K562 (cell line): ENCODE measurements around the gene POMGNT1. TPM values are rescaled to one million over a fixed set of nuclear protein-coding genes. Genes with fewer than 3 reads are reported as not detected.

Experiments used
- ATAC-seq: fragments of 200-7000 bp; cut with Tn5 transposase; 3 replicates; pipeline ENCODE4 v1.9.1; 2020; ENCODE audit warnings: moderate library complexity
- BruUV-seq: library from RNA; stranded (reverse); fragments of 400-500 nt; replicated peaks from 2 replicates; lab custom pipeline; 2021; lab: Mats Ljungman, UMichigan
- CTCF ChIA-PET: fragments of 300-600 bp; formaldehyde crosslinking; extraction: SDS; loops from one replicate; lab custom pipeline; 2021; ENCODE audit warnings: low intra/inter-chr PET ratio; lab: Yijun Ruan, JAX
- POLR2A ChIA-PET: fragments of 300-600, 350-650 bp; sonication (Branson Sonifier 250); formaldehyde crosslinking; extraction: SDS; loops from one replicate; lab custom pipeline; 2021; ENCODE audit warnings: antibody characterized with exemption, inconsistent platforms; lab: Yijun Ruan, JAX
- DNase-seq, 4 experiments: peaks; one replicate each; pipeline versions ENCODE4 v3.0.0 to v3.0.0-alpha.2; 2011 to 2018; ENCODE audit warnings: low spot score in 3 of 4, mixed read lengths in 3 of 4; ENCODE audit errors: extremely low read depth in 1 of 4
- FAIRE-seq: peaks from 2 replicates; lab custom pipeline; 2011; peaks lifted over from hg19 to GRCh38; lab: Jason Lieb, UNC
- H2AFZ ChIP-seq: 2 replicates; pipeline ENCODE4 v1.6.0; 2011; ENCODE audit warnings: low read depth, low read length, control low read depth, inconsistent platforms
- H3K27ac ChIP-seq: fragments of 200-600 bp; 3 replicates; pipeline ENCODE4 v1.8.0; 2011; ENCODE audit warnings: low read depth, mild to moderate bottlenecking, control low read depth, inconsistent platforms, low read length, moderate library complexity, mixed read lengths; ENCODE audit errors: extremely low read depth
- H3K27me3 ChIP-seq, 2 experiments: fragments of 300-600 bp in 1 of 2; 2 replicates in 1 of 2; 3 replicates in 1 of 2; pipeline versions ENCODE4 v1.6.0 to v1.8.0; 2011; ENCODE audit warnings: inconsistent platforms in 2 of 2, low read length in 2 of 2, mild to moderate bottlenecking in 1 of 2, mixed read lengths in 1 of 2, moderate library complexity in 1 of 2; ENCODE audit not compliant: control insufficient read depth in 2 of 2, insufficient read depth in 2 of 2
- H3K36me3 ChIP-seq: fragments of 300-600 bp; 3 replicates; pipeline ENCODE4 v1.8.0; 2011; ENCODE audit warnings: mild to moderate bottlenecking, low read length, inconsistent platforms; ENCODE audit not compliant: control insufficient read depth, insufficient read depth
- H3K4me1 ChIP-seq, 2 experiments: fragments of 200-600 bp in 1 of 2; replicated peaks in 1 of 2; 2 replicates in 1 of 2; 3 replicates in 1 of 2; pipeline versions ENCODE4 v1.5.1 to v1.8.0; 2011; ENCODE audit warnings: inconsistent platforms in 2 of 2, low read length in 2 of 2, mild to moderate bottlenecking in 1 of 2, mixed read lengths in 1 of 2, moderate library complexity in 1 of 2; ENCODE audit not compliant: control insufficient read depth in 2 of 2, insufficient read depth in 2 of 2
- H3K4me2 ChIP-seq: 2 replicates; pipeline ENCODE4 v1.6.1; 2011; ENCODE audit warnings: low read length, control low read depth, inconsistent platforms, mixed read lengths; ENCODE audit not compliant: insufficient read depth
- H3K4me3 ChIP-seq: fragments of 200-600 bp; sonication (generic), shearing (Covaris generic); 2 replicates; pipeline ENCODE4 v1.5.1; 2016; ENCODE audit warnings: control low read depth, inconsistent platforms
- H3K79me2 ChIP-seq: fragments of 200-600 bp; 3 replicates; pipeline ENCODE4 v1.8.0; 2011; ENCODE audit warnings: low read length, inconsistent platforms; ENCODE audit not compliant: control insufficient read depth, insufficient read depth
- H3K9ac ChIP-seq, 2 experiments: 2 replicates each; pipeline versions ENCODE4 v1.6.0 to v1.6.1; 2011; ENCODE audit warnings: low read depth in 2 of 2, low read length in 2 of 2, control low read depth in 1 of 2, inconsistent platforms in 1 of 2, mild to moderate bottlenecking in 1 of 2, mixed read lengths in 1 of 2; ENCODE audit not compliant: insufficient read depth in 1 of 2
- H3K9me1 ChIP-seq: one replicate; pipeline ENCODE4 v1.6.0; 2011; ENCODE audit warnings: inconsistent platforms, mild to moderate bottlenecking, low read length, moderate library complexity; ENCODE audit not compliant: control insufficient read depth, insufficient read depth
- H3K9me3 ChIP-seq: replicated peaks from 2 replicates; pipeline ENCODE4 v1.5.1; 2011; ENCODE audit warnings: low read depth, low read length, inconsistent platforms; ENCODE audit not compliant: control insufficient read depth, insufficient read depth
- H4K20me1 ChIP-seq: replicated peaks from 2 replicates; pipeline ENCODE4 v1.6.1; 2011; ENCODE audit warnings: low read length, inconsistent platforms, mixed read lengths; ENCODE audit not compliant: control insufficient read depth, insufficient read depth
- ETV5 ChIP-seq: sonication (generic); formaldehyde crosslinking; IDR thresholded peaks from 2 replicates; pipeline ENCODE4 v1.4.0; 2020; ENCODE audit warnings: low read depth, mild to moderate bottlenecking, missing genetic modification reagents
- NFIX ChIP-seq: fragments of 250-450 bp; sonication (Bioruptor Pico); IDR thresholded peaks from 2 replicates; pipeline ENCODE4 v1.4.0; 2020; ENCODE audit warnings: low read depth, mild to moderate bottlenecking, moderate library complexity
- PTTG1 ChIP-seq: fragments of 450-650 bp; IDR thresholded peaks from 2 replicates; pipeline ENCODE4 v1.6.1; 2016; ENCODE audit warnings: low read depth, mild to moderate bottlenecking, missing genetic modification characterization, missing compliant biosample characterization
- SAP30 ChIP-seq: fragments of 200-600 bp; sonication (generic); IDR thresholded peaks from 2 replicates; pipeline ENCODE4 v1.6.1; 2012; ENCODE audit warnings: borderline replicate concordance, low read depth, mild to moderate bottlenecking, moderate library complexity, low read length, control low read depth, inconsistent platforms; ENCODE audit not compliant: insufficient read depth, poor library complexity, severe bottlenecking
- STAT5A ChIP-seq: IDR thresholded peaks from 2 replicates; pipeline ENCODE4 v1.6.1; 2012; ENCODE audit warnings: low read length, inconsistent platforms, borderline replicate concordance
- ZBTB17 ChIP-seq: fragments of 450-650 bp; formaldehyde crosslinking; IDR thresholded peaks from 2 replicates; pipeline ENCODE4 v1.4.0; 2020; ENCODE audit warnings: mild to moderate bottlenecking
- ZNF143 ChIP-seq: sonication (generic); formaldehyde crosslinking; IDR thresholded peaks from 2 replicates; pipeline ENCODE4 v1.9.0; 2022; ENCODE audit warnings: mild to moderate bottlenecking, missing genetic modification reagents
- WGBS: fragments of 100-300 bp; shearing (Covaris generic); methylation state at CpG from one replicate; pipeline ENCODE4 v1.1.6; 2016; ENCODE audit warnings: low coverage, mixed read lengths; ENCODE audit not compliant: insufficient coverage; ENCODE audit errors: missing lambda C conversion rate; 5-methylcytosine and 5-hydroxymethylcytosine counted together
- in situ Hi-C: fragments of 300-500 bp; cut with MboI; formaldehyde crosslinking; loops from 4 replicates; pipeline ENCODE4 v1.15.0; 2018; ENCODE audit warnings: inconsistent platforms, mixed read lengths
- intact Hi-C: fragments of 100-400 bp; cut with micrococcal nuclease; formaldehyde crosslinking; loops from 2 replicates; pipeline ENCODE4 v1.14.2; 2022
- polyA plus RNA-seq, 8 experiments: library from polyadenylated mRNA; depleted of rRNA in 4 of 8; stranded (reverse) in 5 of 8; unstranded in 3 of 8; fragments of >200 nt; fragmentation: Nextera tagmentation in 2 of 8; fragmentation: Illumina TruSeq in 1 of 8; extraction: Ambion mirVana in 2 of 8; extraction: Trizol in 1 of 8; gene quantifications; 2 replicates each; pipeline versions ENCODE4 v1.2.1 to v1.2.3, GENCODE V29; 2011 to 2014; ENCODE audit warnings: inconsistent platforms in 1 of 8, missing spikeins in 1 of 8
- total RNA-seq, 7 experiments: library from RNA; depleted of rRNA in 6 of 7; stranded (reverse); fragments of >200 nt in 6 of 7; fragmentation: Illumina TruSeq in 2 of 7; extraction: Trizol in 2 of 7; gene quantifications; 2 replicates each; pipeline versions ENCODE4 v1.2.1 to v1.2.3, GENCODE V29; 2011 to 2021; ENCODE audit warnings: low replicate concordance in 1 of 7
- TF ChIP-seq, protein P1 (sequence below): fragments of 450-650 bp; IDR thresholded peaks from 2 replicates; pipeline ENCODE4 v1.6.1; 2016; ENCODE audit warnings: borderline replicate concordance
- TF ChIP-seq, protein P2 (sequence below): fragments of 450-650 bp; formaldehyde crosslinking; conservative IDR thresholded peaks from 2 replicates; pipeline ENCODE4 v1.4.0; 2022; ENCODE audit warnings: mild to moderate bottlenecking, missing genetic modification characterization
- TF ChIP-seq, protein P3 (sequence below), 3 experiments: fragments of 200-800 bp in 1 of 3; sonication (Bioruptor generic) in 1 of 3; sonication (generic) in 1 of 3; formaldehyde crosslinking in 1 of 3; IDR thresholded peaks; 2 replicates each; pipeline versions ENCODE4 v1.6.1 to v1.8.0; 2016 to 2022; ENCODE audit warnings: mild to moderate bottlenecking in 2 of 3, missing compliant biosample characterization in 2 of 3, missing genetic modification characterization in 2 of 3, missing genetic modification reagents in 1 of 3
- TF ChIP-seq, protein P4 (sequence below): fragments of 450-650 bp; IDR thresholded peaks from 2 replicates; pipeline ENCODE4 v1.6.1; 2016; ENCODE audit warnings: low read depth, mild to moderate bottlenecking, moderate library complexity
- TF ChIP-seq, protein P5 (sequence below): sonication (generic); formaldehyde crosslinking; IDR thresholded peaks from 2 replicates; pipeline ENCODE4 v1.8.1; 2023; ENCODE audit warnings: mild to moderate bottlenecking, missing genetic modification reagents

Gene POMGNT1
- total and polyA plus RNA-seq, 9 of the 15 experiments (the other 6 are each of a cell fraction or from before 2014, with no cell fraction given), result 14.1 to 58.9 (median 37.8) TPM

DNA sequence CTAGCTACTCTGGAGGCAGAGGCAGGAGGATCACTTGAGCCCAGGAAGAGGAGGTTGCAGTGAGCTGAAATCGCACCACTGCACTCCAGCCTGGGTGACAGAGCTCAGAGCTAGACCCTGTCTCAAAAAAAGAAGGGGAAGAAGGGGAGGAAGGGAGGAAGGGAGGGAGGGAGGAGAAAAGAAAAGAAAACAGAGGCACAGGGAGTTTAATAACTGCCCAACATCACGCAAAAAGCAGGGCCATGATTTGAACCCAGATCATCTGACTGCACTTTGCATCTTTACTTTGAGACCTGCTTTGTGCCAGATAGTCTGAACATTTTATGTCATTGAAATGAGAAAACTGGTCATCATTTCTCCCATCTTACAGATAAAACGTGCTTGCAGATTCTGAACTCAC is 6.9 kb upstream of the POMGNT1 start (continued):
- TF ChIP-seq, protein P1, sequence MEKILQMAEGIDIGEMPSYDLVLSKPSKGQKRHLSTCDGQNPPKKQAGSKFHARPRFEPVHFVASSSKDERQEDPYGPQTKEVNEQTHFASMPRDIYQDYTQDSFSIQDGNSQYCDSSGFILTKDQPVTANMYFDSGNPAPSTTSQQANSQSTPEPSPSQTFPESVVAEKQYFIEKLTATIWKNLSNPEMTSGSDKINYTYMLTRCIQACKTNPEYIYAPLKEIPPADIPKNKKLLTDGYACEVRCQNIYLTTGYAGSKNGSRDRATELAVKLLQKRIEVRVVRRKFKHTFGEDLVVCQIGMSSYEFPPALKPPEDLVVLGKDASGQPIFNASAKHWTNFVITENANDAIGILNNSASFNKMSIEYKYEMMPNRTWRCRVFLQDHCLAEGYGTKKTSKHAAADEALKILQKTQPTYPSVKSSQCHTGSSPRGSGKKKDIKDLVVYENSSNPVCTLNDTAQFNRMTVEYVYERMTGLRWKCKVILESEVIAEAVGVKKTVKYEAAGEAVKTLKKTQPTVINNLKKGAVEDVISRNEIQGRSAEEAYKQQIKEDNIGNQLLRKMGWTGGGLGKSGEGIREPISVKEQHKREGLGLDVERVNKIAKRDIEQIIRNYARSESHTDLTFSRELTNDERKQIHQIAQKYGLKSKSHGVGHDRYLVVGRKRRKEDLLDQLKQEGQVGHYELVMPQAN, result no peak
- TF ChIP-seq, protein P2, sequence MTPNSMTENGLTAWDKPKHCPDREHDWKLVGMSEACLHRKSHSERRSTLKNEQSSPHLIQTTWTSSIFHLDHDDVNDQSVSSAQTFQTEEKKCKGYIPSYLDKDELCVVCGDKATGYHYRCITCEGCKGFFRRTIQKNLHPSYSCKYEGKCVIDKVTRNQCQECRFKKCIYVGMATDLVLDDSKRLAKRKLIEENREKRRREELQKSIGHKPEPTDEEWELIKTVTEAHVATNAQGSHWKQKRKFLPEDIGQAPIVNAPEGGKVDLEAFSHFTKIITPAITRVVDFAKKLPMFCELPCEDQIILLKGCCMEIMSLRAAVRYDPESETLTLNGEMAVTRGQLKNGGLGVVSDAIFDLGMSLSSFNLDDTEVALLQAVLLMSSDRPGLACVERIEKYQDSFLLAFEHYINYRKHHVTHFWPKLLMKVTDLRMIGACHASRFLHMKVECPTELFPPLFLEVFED (CRISPR knock-in tag), result 0 out of 2 replicates have a peak, but pooled peaks have one; percentile 16
- TF ChIP-seq STAT5A, result no peak

DNA sequence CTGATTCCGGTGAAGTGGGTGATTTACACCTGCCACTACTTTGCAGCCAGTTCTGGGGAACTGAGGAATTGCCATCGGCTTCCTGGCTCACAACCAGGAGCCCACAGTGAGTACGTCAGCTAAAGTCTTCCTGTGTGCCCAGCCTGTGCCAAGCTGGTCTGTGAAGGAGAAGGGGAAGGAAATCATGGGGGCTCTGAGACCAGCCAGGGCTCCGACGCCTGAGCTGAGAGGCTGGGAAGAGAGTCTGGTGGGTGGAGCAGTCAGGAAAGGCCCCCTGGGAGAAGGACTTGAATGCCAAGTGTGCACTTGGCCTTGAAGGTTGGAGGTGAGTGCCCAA is 6.1 kb upstream of the POMGNT1 start:
- Histone ChIP-seq H3K27ac (no peak overlapping the region), H4K20me1 (no peaks in the 10 kb centered on the region), H3K9me3 (no peaks in the 10 kb centered on the region), H3K27me3 (no peaks in the 10 kb centered on the region), H2AFZ (no peak overlapping the region), H3K4me2 (no peak overlapping the region), H3K79me2 (no peaks in the 10 kb centered on the region), H3K9ac (peak overlapping the region in 1 of 2 experiments; percentile 36; a peak in 1 of 4 replicates), H3K4me3 (no peak overlapping the region), H3K4me1 (peaks cover 12 to 25% of the 10 kb centered on the region in 2 experiments), H3K36me3 (no peaks in the 10 kb centered on the region), H3K9me1 (no peaks in the 10 kb centered on the region)
- no peak for ATAC-seq
- 76% methylated on average over 5 of the region's 5 CpGs for WGBS
- no peak for DNase-seq
- POLR2A ChIA-PET, result interaction anchor here (0.6 to 1.1 kb wide), 4 partner anchors 14 to 233 kb away, joined by 3 to 5 read pairs (median 3); no protein-coding TSS in a partner anchor
- FAIRE-seq, result no peak
- CTCF ChIA-PET, result no interaction called here
- in situ Hi-C loops (no loop called here), intact Hi-C loops (no loop called here)
- BruUV-seq, result no TSS peak
- no peak for TF ChIP-seq NFIX (CRISPR knock-in tag)
- no peak for TF ChIP-seq ETV5 (CRISPR knock-in tag)
- TF ChIP-seq, protein P3, sequence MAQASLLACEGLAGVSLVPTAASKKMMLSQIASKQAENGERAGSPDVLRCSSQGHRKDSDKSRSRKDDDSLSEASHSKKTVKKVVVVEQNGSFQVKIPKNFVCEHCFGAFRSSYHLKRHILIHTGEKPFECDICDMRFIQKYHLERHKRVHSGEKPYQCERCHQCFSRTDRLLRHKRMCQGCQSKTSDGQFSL (CRISPR knock-in tag; IDR thresholded peaks at IDR 0.05), result no peak
- TF ChIP-seq, protein P3 (tag; IDR thresholded peaks at IDR 0.05), result no peak
- no peak for TF ChIP-seq SAP30
- TF ChIP-seq ZBTB17 (CRISPR knock-in tag), result no peak
- no peak for TF ChIP-seq PTTG1 (tag)
- TF ChIP-seq, protein P4, sequence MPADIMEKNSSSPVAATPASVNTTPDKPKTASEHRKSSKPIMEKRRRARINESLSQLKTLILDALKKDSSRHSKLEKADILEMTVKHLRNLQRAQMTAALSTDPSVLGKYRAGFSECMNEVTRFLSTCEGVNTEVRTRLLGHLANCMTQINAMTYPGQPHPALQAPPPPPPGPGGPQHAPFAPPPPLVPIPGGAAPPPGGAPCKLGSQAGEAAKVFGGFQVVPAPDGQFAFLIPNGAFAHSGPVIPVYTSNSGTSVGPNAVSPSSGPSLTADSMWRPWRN, result no peak
- TF ChIP-seq, protein P5, sequence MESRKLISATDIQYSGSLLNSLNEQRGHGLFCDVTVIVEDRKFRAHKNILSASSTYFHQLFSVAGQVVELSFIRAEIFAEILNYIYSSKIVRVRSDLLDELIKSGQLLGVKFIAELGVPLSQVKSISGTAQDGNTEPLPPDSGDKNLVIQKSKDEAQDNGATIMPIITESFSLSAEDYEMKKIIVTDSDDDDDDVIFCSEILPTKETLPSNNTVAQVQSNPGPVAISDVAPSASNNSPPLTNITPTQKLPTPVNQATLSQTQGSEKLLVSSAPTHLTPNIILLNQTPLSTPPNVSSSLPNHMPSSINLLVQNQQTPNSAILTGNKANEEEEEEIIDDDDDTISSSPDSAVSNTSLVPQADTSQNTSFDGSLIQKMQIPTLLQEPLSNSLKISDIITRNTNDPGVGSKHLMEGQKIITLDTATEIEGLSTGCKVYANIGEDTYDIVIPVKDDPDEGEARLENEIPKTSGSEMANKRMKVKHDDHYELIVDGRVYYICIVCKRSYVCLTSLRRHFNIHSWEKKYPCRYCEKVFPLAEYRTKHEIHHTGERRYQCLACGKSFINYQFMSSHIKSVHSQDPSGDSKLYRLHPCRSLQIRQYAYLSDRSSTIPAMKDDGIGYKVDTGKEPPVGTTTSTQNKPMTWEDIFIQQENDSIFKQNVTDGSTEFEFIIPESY (CRISPR knock-in tag), result no peak
- TF ChIP-seq ZNF143, result no peak
